HL-60 (cell line): ENCODE results near the gene ITPRID1.

Experiments
- GABPA ChIP-seq: IDR thresholded peaks from 2 replicates; pipeline ENCODE4 v1.6.1; 2012; ENCODE audit warnings: low read depth
- POLR2AphosphoS5 ChIP-seq: IDR thresholded peaks from 2 replicates; pipeline ENCODE4 v1.6.1; 2012; ENCODE audit warnings: low read depth
- TF ChIP-seq, protein P1 (sequence below): IDR thresholded peaks from one replicate; pipeline ENCODE4 v1.5.1; 2011; ENCODE audit warnings: low read length, control low read depth, inconsistent platforms; ENCODE audit not compliant: insufficient read depth
- TF ChIP-seq, protein P2 (sequence below): IDR thresholded peaks from 2 replicates; pipeline ENCODE4 v1.6.1; 2012; ENCODE audit warnings: low read depth; ENCODE audit not compliant: insufficient replicate concordance

DNA sequence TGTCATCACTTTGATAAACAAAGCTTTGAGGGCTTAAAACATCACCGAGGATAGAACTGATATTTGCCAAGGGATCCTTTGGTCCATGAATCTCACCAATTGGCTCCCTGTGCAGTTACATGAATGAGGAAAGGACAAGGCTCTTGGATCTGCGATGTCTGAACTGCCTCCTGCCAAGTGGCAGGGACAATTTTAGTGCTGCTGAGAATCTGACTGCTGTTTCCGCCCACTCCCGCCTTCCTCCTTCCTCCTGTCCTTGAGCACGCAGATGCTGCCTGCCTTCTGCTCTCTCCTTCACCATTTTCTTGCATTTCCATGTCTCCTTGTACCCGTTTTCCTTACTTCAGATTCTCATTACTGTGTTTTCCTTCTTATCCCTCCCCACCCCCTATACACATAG lies 26.8 kb upstream of the ITPRID1 start:
- TF ChIP-seq, protein P1, sequence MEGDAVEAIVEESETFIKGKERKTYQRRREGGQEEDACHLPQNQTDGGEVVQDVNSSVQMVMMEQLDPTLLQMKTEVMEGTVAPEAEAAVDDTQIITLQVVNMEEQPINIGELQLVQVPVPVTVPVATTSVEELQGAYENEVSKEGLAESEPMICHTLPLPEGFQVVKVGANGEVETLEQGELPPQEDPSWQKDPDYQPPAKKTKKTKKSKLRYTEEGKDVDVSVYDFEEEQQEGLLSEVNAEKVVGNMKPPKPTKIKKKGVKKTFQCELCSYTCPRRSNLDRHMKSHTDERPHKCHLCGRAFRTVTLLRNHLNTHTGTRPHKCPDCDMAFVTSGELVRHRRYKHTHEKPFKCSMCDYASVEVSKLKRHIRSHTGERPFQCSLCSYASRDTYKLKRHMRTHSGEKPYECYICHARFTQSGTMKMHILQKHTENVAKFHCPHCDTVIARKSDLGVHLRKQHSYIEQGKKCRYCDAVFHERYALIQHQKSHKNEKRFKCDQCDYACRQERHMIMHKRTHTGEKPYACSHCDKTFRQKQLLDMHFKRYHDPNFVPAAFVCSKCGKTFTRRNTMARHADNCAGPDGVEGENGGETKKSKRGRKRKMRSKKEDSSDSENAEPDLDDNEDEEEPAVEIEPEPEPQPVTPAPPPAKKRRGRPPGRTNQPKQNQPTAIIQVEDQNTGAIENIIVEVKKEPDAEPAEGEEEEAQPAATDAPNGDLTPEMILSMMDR, result no peak
- TF ChIP-seq POLR2AphosphoS5 (no peak), GABPA (no peak)
- TF ChIP-seq, protein P2, sequence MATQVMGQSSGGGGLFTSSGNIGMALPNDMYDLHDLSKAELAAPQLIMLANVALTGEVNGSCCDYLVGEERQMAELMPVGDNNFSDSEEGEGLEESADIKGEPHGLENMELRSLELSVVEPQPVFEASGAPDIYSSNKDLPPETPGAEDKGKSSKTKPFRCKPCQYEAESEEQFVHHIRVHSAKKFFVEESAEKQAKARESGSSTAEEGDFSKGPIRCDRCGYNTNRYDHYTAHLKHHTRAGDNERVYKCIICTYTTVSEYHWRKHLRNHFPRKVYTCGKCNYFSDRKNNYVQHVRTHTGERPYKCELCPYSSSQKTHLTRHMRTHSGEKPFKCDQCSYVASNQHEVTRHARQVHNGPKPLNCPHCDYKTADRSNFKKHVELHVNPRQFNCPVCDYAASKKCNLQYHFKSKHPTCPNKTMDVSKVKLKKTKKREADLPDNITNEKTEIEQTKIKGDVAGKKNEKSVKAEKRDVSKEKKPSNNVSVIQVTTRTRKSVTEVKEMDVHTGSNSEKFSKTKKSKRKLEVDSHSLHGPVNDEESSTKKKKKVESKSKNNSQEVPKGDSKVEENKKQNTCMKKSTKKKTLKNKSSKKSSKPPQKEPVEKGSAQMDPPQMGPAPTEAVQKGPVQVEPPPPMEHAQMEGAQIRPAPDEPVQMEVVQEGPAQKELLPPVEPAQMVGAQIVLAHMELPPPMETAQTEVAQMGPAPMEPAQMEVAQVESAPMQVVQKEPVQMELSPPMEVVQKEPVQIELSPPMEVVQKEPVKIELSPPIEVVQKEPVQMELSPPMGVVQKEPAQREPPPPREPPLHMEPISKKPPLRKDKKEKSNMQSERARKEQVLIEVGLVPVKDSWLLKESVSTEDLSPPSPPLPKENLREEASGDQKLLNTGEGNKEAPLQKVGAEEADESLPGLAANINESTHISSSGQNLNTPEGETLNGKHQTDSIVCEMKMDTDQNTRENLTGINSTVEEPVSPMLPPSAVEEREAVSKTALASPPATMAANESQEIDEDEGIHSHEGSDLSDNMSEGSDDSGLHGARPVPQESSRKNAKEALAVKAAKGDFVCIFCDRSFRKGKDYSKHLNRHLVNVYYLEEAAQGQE, result no peak
